ENCODE data around the gene GABRG3.
"Not testable (repeated sequence)": the region's sequence is repeated elsewhere in the genome, so short reads cannot be mapped to it uniquely, and the experiment has no call there.

The GABRG3 gene

GRCh38 chr15:27003003-27003402 lies 32.0 kb downstream of the GABRG3 start:
- FAIRE-seq = peak; percentile 61

DNA sequence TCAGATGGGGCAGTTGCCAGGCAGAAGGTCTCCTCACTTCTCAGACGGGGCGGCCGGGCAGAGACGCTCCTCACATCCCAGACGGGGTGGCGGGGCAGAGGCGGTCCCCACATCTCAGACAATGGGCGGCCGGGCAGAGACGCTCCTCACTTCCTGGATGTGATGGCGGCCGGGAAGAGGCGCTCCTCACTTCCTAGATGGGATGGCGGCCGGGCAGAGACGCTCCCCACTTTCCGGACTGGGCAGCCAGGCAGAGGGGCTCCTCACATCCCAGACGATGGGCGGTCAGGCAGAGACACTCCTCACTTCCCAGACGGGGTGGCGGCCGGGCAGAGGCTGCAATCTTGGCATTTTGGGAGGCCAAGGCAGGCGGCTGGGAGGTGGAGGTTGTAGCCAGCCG lies 33.2 kb downstream of the GABRG3 start:
- not testable (repeated sequence) for FAIRE-seq

GRCh38 chr15:27017168-27017809 lies 46.3 kb downstream of the GABRG3 start:
- peak; percentile 91 for FAIRE-seq

- no peak for FAIRE-seq
Measured at GRCh38 chr15:27019687-27020086, 48.7 kb downstream of the GABRG3 start.

- no peak for FAIRE-seq
Measured at GRCh38 chr15:27025481-27025966, 54.5 kb downstream of the GABRG3 start.

- FAIRE-seq = no peak
Measured at GRCh38 chr15:27027229-27027628, 56.2 kb downstream of the GABRG3 start.

DNA sequence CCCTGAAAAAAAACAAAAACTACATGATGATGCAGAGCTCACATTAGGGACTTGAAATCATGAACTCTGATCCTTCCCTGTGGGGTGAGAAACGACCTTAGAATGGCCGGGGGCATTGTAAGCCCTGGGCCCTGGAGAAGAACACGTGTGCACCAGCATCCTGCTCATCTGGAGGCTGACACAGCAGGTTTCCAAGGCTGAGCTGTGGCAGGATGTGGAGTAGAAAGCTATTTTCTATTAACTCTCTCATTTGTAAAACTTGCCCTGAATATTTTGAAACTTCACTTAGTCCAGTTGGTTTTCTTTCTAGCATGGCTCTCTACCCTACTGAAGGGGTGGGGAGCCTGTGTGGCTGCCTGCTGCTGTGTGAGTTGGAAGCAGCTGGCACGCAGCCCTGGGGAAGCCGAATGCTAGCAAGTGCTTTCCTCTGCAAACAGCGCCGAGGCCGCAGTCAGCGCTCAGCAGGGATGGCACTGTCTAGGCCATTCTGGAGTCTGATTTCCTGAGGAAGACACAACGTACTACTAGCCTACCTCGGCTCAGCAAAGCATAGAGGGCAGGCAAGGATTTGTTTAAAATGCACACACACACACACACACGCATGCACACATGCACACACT lies 58.0 kb downstream of the GABRG3 start:
- no peak for FAIRE-seq

DNA sequence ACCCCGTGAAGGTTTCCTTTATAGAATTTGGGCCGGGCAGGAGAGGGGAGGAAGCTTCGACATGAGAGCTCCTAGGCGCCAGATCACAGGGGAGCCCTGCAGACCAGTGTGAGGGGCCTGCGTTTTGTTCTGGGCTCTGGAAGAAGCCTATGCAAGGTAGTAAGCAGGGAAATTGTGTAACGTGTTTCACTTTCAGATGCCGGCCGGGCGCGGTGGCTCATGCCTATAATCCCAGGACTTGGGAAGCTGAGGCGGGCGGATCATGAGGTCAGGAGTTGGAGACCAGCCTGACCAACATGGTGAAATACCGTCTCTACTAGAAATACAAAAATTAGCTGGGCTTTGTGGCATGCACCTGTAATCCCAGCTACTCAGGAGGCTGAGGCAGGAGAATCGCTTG lies 65.2 kb downstream of the GABRG3 start:
- FAIRE-seq = no peak

- no peak for FAIRE-seq
Measured at GRCh38 chr15:27037501-27037900, 66.5 kb downstream of the GABRG3 start.

DNA sequence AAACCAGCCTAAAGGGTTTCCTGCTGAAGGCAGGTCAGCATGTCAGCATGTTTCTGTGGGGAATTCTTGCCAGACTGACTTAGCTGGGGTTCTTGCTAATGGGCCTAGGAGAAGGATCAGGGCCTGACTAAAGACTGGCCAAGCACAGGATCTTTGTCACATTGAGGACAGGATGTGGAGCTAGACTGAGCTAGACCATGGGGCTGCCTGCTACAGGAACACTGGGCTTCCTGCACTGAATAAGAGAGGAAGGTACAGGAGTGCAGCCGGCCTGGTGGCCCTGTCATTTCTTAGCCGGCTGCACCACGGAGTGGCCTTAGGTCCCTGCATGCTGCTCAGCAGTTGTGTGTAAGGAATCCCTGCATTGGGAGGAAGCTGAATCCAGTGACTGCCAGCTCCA lies 68.2 kb downstream of the GABRG3 start:
- FAIRE-seq = no peak

- FAIRE-seq = no peak
Measured at GRCh38 chr15:27042230-27042629, 71.2 kb downstream of the GABRG3 start.

GRCh38 chr15:27042646-27043045 lies 71.7 kb downstream of the GABRG3 start:
- FAIRE-seq = no peak

DNA sequence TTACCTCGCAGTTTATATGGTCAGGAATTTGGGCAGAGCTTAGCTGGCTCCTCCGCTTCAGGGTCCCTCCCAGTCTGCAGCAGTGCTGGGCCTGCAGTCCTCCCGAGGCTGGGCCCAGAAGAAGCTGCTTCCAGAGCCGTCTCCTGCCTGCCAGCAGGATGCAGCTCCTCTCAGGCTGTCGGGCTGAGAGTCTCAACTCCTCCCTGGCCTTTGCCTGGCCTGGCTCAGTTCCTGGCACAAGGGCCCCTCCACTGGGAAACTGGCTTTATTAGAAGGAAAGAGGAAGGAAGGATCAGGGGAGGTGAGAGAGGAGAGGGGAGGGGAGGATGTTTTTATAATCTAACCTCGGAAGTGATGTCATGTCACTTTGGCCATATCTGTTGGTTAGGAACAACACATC lies 72.8 kb downstream of the GABRG3 start:
- no peak for FAIRE-seq

DNA sequence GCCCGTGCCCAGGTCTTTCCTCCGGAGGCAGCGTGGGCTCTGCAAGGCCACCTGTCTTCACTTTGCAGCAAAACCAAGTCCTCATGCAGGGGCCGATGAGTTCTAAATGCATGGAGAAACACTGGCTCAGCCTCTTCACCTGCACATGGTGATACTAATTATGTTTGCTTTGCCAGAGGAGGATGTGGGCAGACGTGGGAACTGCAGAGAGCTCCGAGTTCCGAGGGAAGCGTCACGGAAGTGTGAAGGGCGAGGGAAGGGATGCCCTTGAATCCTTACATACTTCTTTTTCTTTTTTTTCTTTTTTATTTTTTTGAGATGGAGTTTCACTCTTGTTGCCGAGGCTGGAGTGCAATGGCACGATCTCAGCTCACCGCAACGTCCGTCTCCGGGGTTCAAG lies 74.8 kb downstream of the GABRG3 start:
- no peak for FAIRE-seq

DNA sequence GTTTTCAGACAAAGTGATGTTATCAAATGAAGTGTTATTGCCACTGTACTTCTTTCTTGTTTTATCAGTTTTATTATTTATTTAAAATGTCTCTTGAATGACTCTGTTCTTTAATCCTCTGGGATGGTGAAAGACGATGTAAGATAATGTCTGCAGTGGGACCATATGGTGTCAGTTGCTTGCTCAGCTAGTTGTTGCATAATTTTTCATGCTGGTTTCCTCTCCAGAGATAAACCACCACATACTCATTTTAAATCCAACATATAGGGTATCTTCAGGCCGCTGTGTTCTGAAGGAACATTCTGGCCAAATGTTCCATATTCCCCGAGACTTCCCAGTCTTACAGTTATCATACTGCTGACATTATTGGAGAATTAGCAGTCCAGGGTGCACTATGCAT lies 75.9 kb downstream of the GABRG3 start:
- no peak for FAIRE-seq

DNA sequence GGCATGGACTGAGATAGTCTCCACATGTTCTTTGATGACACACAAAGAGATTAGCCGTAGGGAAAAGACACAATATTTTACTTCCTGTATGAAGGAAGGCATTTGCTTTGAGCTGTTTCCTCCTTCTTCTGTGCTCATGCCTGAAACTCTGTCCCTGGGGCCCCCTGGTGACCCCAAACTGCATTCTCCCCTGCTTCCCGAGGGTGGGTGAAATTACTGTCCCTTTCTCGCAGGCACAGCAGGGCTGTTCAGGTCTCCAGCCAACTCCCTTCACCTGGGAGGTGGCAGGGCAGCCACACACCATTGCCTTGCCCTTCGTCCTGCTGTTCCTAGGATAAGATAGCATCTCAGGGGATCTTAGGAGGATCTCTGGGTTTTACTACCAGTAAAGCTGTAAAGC lies 79.2 kb downstream of the GABRG3 start:
- FAIRE-seq = no peak

DNA sequence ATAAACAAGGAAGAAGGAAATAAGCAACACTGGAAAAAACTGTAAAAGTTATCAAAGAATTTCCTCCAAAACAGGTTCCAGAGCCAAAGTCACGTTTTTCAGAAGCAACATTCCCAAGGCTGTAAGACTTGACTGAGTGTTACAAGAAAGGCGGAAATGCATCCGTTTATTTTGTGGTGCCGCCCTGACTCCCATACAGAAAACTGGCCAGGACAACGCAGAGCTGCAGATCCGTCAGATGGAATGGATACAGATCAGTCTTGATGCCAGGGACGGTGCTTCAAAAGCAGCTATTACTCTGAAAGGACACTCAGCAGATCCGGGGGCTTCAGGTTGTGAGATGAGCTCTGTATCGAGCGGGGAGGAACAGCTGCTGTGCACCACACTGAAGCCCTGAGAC lies 83.4 kb downstream of the GABRG3 start:
- no peak for FAIRE-seq

DNA sequence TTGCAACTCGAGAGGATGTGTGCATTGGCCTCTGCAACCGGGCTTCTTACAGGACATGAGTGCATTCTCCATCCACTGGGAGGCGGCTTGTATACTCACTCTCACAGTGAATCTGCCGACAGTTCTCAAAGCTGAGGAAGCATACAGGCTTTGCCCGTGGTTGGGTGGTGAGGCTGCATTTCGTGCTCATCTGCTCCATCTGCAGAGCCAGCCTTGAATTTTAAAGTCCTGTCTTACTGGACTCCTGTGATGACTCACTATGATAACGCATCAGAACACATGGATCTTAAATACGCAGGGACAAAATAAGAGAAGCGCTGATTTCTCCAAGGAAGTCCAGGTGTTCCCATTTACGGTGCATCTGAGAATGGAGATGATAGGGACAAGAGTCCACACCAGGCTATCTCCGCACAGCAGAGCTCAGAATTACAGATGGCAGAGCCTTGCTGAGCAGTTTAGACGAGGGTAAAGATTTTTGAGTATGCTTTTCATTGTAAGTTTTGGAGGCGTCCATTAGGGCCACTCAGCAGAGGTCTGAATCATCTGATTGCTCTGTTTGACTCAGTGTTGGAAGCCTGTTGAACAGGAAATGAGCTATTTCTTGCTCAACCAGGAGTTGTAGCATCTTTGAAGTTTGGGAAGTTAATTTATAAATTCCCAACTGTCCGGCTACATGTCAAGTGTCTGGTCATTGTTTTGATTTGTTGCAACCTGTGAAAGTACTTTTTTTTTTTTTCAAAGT lies 87.1 kb downstream of the GABRG3 start:
- no peak for FAIRE-seq

DNA sequence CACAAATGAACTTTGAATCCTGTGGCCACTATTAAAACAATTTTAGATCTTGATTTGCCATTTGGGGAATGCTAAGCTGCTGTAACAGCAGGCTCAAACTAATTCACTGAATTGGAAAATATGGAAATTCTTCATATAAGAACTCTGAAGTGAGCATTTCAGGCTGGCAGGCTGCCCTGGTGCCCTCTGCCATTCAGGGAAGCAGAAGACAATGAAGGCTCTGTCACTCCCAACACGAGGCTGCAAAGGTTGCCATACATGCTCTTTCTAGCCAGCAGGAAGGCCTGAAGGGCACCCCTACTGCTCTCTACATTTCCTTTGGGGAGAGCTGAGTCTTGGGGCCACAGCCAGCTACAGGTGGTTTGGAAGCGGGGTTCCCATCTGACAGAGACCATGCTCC lies 88.0 kb downstream of the GABRG3 start:
- no peak for FAIRE-seq

GRCh38 chr15:27059610-27060202 lies 88.7 kb downstream of the GABRG3 start:
- peak; percentile 74 for FAIRE-seq

DNA sequence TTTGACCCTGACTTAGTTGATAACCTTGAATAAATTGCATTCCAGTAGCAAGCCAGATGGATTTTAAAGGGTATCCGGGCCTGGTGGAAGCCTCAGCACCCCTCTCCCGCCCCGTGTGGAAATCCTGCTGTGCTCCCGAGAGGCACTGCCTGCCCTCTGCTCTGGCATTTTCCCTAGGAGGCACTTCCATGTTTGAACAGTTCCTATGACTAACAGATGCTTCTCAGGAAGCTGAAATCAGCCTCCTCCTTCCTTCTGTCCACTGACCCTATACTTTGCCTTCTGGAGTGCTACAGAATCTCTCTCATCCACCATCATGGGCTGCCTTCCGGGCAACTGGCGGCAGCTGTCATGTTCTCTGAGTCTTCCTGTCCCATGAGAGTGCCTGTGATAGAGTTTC lies 90.8 kb downstream of the GABRG3 start:
- FAIRE-seq = no peak

GRCh38 chr15:27062951-27063350 lies 92.0 kb downstream of the GABRG3 start:
- no peak for FAIRE-seq

DNA sequence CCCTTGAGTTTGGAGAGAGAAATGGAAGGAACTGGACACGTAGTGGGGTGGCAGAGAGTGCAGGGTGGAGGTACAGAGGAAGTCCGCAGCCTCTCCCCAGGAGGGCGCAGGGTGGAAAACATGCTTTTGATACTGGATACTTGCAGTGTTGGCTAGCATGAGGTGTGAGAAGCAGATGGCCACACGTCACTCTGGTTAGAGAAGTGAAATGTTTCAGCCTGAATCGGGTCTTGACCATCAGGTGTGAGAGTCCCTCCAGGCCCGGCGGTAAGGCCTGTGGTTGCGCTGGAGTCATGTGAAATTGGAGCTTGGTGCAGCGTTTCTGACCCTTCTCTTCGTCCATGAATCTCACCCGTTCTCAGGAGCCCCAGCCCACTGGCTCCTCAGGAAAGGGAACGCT lies 93.1 kb downstream of the GABRG3 start:
- no peak for FAIRE-seq

DNA sequence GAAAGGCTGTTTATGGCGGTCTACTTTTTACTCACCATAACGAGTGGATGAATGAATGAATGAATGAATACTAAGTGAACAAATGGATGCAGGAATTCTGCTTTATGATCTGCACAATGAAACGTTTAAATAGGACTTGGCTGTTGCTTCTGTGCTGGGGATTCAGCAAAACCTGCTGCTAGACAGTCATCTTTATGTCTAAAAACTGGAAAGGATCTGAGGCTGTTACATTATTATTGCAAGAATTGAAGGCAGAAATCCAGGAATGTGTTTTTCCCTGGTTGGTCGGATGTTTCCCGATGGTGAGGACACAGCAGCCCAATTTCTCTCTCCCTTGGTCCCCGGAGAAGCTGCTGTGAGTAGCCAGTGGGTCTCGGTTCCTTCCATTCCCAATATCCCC lies 94.2 kb downstream of the GABRG3 start:
- no peak for FAIRE-seq
